ENCODE measurements around the gene XRRA1.

GRCh38 chr11:74950374-74950969, 1.6 kb upstream of the XRRA1 start:
- no peak for TF ChIP-seq CTCF (IDR thresholded peaks at IDR 0.05)
- no peak for TF ChIP-seq POLR2A (IDR thresholded peaks at IDR 0.05)
